Activated effector memory CD4-positive, alpha-beta T cell treated with Interleukin-2 at 50 U/mL for 16 hours (primary cell): Measurements from ENCODE around the gene FEZF1.

ENCODE experiments used
- DNase-seq: peaks from one replicate; pipeline ENCODE4 v3.0.0-alpha.2; 2020

Gene FEZF1

GRCh38 chr7:122261442-122261841 lies 43.1 kb downstream of the FEZF1 start:
- no peak for DNase-seq

- DNase-seq: no peak
Observed at GRCh38 chr7:122261016-122261415, 43.5 kb downstream of the FEZF1 start.

GRCh38 chr7:122260336-122260735 lies 44.2 kb downstream of the FEZF1 start:
- DNase-seq: no peak

GRCh38 chr7:122258971-122259370 lies 45.6 kb downstream of the FEZF1 start:
- no peak for DNase-seq

GRCh38 chr7:122257056-122257455 lies 47.5 kb downstream of the FEZF1 start:
- DNase-seq: no peak

- DNase-seq: no peak
Observed at GRCh38 chr7:122256046-122256445, 48.5 kb downstream of the FEZF1 start.

- no peak for DNase-seq
Observed at GRCh38 chr7:122255454-122255853, 49.1 kb downstream of the FEZF1 start.
